SK-N-SH treated with all-trans-retinoic acid at 6 μM for 48 hours (cell line): ENCODE data around the gene LCNL1.

Experiments used
- GLIS3 ChIP-seq: fragments of 250-450 bp; sonication (Bioruptor Pico); IDR thresholded peaks from 2 replicates; pipeline ENCODE4 v1.5.0; 2020; ENCODE audit warnings: mild to moderate bottlenecking, moderate library complexity
- ISL1 ChIP-seq: fragments of 250-450 bp; sonication (Bioruptor Pico); IDR thresholded peaks from 2 replicates; pipeline ENCODE4 v2.1.2; 2022; ENCODE audit warnings: mild to moderate bottlenecking, moderate library complexity
- PPARA ChIP-seq: fragments of 250-450 bp; sonication (Bioruptor Pico); IDR thresholded peaks from 2 replicates; pipeline ENCODE4 v1.5.0; 2020; ENCODE audit warnings: mild to moderate bottlenecking, borderline replicate concordance
- TOX ChIP-seq: fragments of 250-450 bp; sonication (Bioruptor Pico); IDR thresholded peaks from 2 replicates; pipeline ENCODE4 v1.8.0; 2021; ENCODE audit warnings: mild to moderate bottlenecking, moderate library complexity, borderline replicate concordance
- ZFP30 ChIP-seq: fragments of 450-650 bp; formaldehyde crosslinking; IDR thresholded peaks from 2 replicates; pipeline ENCODE4 v1.5.0; 2022; ENCODE audit warnings: mild to moderate bottlenecking, moderate library complexity

DNA sequence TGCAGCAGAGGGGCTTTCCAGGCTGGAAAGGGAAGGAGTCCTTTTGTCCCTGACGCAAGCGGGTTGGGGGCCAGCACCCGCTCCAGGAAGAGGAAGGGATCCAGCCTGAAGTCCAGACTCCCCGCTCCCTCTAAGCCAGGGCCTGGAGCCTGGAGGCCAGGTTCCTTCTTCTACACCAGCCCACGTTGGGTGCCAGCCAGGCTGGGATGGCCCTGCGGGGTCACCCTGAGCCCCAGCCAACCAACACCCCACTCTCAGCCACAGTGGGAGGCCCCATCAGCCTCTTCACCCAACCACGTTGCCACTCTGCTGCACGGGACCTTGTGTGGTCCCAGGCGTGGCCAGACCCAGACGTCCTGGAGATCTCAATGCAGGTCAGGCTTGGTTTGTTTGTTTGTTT, 50.1 kb downstream of the LCNL1 start:
- TF ChIP-seq PPARA (CRISPR knock-in tag) (no peak), ISL1 (no peak), GLIS3 (CRISPR knock-in tag) (no peak), ZFP30 (CRISPR knock-in tag) (no peak), TOX (no peak)
